A549 (cell line): Measurements from ENCODE around the gene PTPN6.

Source experiments
- EHF ChIP-seq: fragments of 250-450 bp; sonication (Bioruptor Pico); IDR thresholded peaks from 2 replicates; pipeline ENCODE4 v1.5.0; 2020; ENCODE audit warnings: mild to moderate bottlenecking
- TP53 ChIP-seq: fragments of 250-450 bp; sonication (Bioruptor Pico); IDR thresholded peaks from 2 replicates; pipeline ENCODE4 v1.5.0; 2021; ENCODE audit warnings: mild to moderate bottlenecking, moderate library complexity
- TF ChIP-seq, protein P1 (sequence below): fragments of >200 bp; sonication (Bioruptor Twin); formaldehyde crosslinking; IDR thresholded peaks from 3 replicates; pipeline ENCODE4 v1.5.1; 2016

- TF ChIP-seq, protein P1, sequence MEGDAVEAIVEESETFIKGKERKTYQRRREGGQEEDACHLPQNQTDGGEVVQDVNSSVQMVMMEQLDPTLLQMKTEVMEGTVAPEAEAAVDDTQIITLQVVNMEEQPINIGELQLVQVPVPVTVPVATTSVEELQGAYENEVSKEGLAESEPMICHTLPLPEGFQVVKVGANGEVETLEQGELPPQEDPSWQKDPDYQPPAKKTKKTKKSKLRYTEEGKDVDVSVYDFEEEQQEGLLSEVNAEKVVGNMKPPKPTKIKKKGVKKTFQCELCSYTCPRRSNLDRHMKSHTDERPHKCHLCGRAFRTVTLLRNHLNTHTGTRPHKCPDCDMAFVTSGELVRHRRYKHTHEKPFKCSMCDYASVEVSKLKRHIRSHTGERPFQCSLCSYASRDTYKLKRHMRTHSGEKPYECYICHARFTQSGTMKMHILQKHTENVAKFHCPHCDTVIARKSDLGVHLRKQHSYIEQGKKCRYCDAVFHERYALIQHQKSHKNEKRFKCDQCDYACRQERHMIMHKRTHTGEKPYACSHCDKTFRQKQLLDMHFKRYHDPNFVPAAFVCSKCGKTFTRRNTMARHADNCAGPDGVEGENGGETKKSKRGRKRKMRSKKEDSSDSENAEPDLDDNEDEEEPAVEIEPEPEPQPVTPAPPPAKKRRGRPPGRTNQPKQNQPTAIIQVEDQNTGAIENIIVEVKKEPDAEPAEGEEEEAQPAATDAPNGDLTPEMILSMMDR, result no peak
- no peak for TF ChIP-seq TP53 (CRISPR knock-in tag)
- no peak for TF ChIP-seq EHF (CRISPR knock-in tag)
These were observed 8.8 kb downstream of the PTPN6 start for GRCh38 chr12:6959805-6960592.
